PFSK-1 (cell line): ENCODE data around the gene SYP.

Experiments
- FOXP2 ChIP-seq: optimal IDR thresholded peaks from 2 replicates; pipeline ENCODE3; 2011; ENCODE audit warnings: borderline replicate concordance, control low read depth, inconsistent platforms; ENCODE audit not compliant: insufficient read depth; ENCODE audit errors: extremely low read length, extremely low read depth
- POLR2AphosphoS5 ChIP-seq: IDR thresholded peaks from 2 replicates; pipeline ENCODE4 v1.6.1; 2012; ENCODE audit warnings: low read depth, mild to moderate bottlenecking, control low read depth, low read length, moderate library complexity
- REST ChIP-seq, 2 experiments: IDR thresholded peaks; 2 replicates each; pipeline versions ENCODE4 v1.6.1 to v1.8.0; 2011 to 2012; ENCODE audit warnings: low read depth in 2 of 2, low read length in 2 of 2, control low read depth in 1 of 2, inconsistent platforms in 1 of 2, mild to moderate bottlenecking in 1 of 2, moderate library complexity in 1 of 2; ENCODE audit not compliant: insufficient read depth in 1 of 2
- SIN3A ChIP-seq: IDR thresholded peaks from 2 replicates; pipeline ENCODE4 v1.6.1; 2012; ENCODE audit warnings: mild to moderate bottlenecking, low read length, moderate library complexity, borderline replicate concordance; ENCODE audit not compliant: insufficient read depth
- TAF1 ChIP-seq: IDR thresholded peaks from 2 replicates; pipeline ENCODE4 v1.6.1; 2012; ENCODE audit warnings: low read length, control low read depth, borderline replicate concordance; ENCODE audit not compliant: insufficient read depth

The SYP gene

DNA sequence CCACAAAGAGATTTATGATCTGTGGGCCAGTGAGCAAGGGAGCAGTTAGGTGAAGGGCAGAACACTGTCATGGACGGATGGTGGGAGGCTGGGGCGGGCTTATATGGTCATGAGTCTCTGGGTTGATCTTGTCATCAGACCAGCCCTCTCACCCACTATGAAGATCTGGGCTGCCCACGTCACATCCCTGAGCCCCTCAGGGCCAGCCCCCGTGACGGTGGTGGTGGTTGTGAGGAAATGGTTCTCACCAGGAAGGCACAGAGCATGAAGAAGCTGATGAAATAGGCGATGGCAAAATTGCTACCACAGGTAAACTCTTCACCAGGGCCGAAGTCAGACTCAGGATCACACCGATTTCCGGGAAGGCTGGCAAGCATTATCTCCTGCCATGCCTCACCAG lies 11.1 kb upstream of the SYP start:
- TF ChIP-seq TAF1 (no peak), POLR2AphosphoS5 (no peak), REST (IDR thresholded peaks at IDR 0.05; ENCODE audit: insufficient read depth in 1 of 2, low read depth in 2 of 2, low read length in 2 of 2) (no peak), SIN3A (no peak), FOXP2 (no peak)

- TF ChIP-seq SIN3A, result no peak
- TF ChIP-seq FOXP2, result no peak
- TF ChIP-seq REST (IDR thresholded peaks at IDR 0.05; ENCODE audit: insufficient read depth in 1 of 2, low read depth in 2 of 2, low read length in 2 of 2), result no peak
- no peak for TF ChIP-seq TAF1
- no peak for TF ChIP-seq POLR2AphosphoS5
These were observed 10.4 kb upstream of the SYP start for GRCh38 chrX:49210406-49210805.

DNA sequence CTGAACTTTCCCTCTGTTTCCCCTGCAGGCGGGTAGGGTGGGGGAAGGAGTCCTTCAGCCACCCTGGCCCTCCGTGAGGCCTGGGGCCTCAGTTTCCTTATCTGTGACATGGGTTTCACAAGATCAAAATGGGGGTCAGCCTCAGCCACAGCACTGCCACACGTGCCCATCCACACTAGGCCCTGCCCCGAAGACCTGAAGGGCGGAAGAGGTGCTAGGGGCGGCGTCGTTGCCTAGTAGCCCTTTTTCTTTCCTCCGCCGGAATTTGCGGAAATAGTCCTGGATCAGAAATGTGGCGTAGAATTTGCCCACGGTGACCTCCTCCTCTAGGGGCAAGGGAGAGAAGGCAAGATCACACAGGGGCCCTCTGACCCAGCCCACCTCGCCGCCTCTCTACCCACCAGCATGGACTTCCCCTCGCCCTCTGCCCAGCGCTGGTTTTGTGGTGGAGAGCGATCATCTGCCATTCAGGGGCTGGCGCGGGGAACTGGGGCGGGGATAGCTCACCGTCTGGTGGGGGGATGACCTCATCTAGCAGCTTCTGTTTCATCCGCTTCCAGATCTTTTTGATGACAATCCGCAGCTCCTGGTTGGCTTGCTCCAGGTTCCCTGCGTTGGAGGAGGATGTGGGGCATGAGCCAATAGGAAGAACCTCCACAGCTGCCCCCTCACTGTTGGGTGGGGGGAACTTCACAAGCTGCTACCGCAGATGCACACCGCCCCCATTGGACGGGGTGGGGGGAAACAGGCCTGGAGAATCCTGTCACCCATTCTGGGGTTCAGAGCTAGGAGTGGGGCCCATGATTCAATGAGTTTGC lies 9.7 kb upstream of the SYP start:
- TF ChIP-seq REST (IDR thresholded peaks at IDR 0.05; ENCODE audit: insufficient read depth in 1 of 2, low read depth in 2 of 2, low read length in 2 of 2), result no peak
- TF ChIP-seq SIN3A, result no peak
- no peak for TF ChIP-seq TAF1
- no peak for TF ChIP-seq POLR2AphosphoS5
- TF ChIP-seq FOXP2, result no peak

GRCh38 chrX:49208399-49208798 lies 8.4 kb upstream of the SYP start:
- TF ChIP-seq FOXP2 (no peak), SIN3A (no peak), TAF1 (no peak), REST (IDR thresholded peaks at IDR 0.05; ENCODE audit: insufficient read depth in 1 of 2, low read depth in 2 of 2, low read length in 2 of 2) (no peak)

DNA sequence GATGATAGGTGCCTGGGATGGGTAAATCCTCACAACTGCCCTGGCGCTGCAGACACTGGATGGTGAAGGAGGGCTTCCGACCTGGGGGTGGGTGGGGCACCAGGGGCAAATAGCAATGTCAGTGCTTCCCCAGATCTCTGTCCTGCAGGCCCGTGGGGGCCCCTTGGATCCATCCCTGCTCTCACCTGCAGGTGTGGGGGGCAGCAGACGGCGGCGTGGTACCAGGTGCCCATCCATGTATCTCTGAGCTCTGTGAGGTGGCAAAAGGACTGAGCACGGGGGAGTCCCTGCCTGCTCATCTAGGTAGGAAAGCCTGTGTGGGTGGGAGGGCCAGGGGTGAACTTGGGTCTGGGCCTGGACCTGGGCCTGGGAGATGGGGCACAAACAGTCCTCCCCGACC lies 6.5 kb upstream of the SYP start:
- TF ChIP-seq FOXP2, result no peak
- TF ChIP-seq POLR2AphosphoS5, result no peak
- no peak for TF ChIP-seq SIN3A
- no peak for TF ChIP-seq TAF1
- no peak for TF ChIP-seq REST (IDR thresholded peaks at IDR 0.05; ENCODE audit: insufficient read depth in 1 of 2, low read depth in 2 of 2, low read length in 2 of 2)
